Stimulated activated CD4-positive, alpha-beta T cell treated with anti-CD3 and anti-CD28 coated beads, Interleukin-4, amount 100 ng/mL, for 24 hours (primary cell): ENCODE data around the gene SHB.
"Not testable (repeated sequence)": the region's sequence is repeated elsewhere in the genome, so short reads cannot be mapped to it uniquely, and the experiment has no call there.

Experiments used
- DNase-seq: peaks from one replicate; pipeline ENCODE4 v3.0.0-alpha.2; 2020

Gene SHB

GRCh38 chr9:37966412-37967013, 102.5 kb downstream of the SHB start:
- DNase-seq: no peak

GRCh38 chr9:37965676-37966345, 103.2 kb downstream of the SHB start:
- DNase-seq: not testable (repeated sequence)

GRCh38 chr9:37965116-37965515, 103.9 kb downstream of the SHB start:
- no peak for DNase-seq

- DNase-seq: no peak
These were observed 104.3 kb downstream of the SHB start for GRCh38 chr9:37964740-37965081.

- no peak for DNase-seq
These were observed 104.9 kb downstream of the SHB start for GRCh38 chr9:37963936-37964739.

- no peak for DNase-seq
These were observed 107.7 kb downstream of the SHB start for GRCh38 chr9:37961351-37961750.

GRCh38 chr9:37960631-37961030, 108.4 kb downstream of the SHB start:
- DNase-seq: no peak

- DNase-seq: no peak
These were observed 109.1 kb downstream of the SHB start for GRCh38 chr9:37959976-37960375.

- DNase-seq: no peak
These were observed 110.9 kb downstream of the SHB start for GRCh38 chr9:37958154-37958553.

GRCh38 chr9:37957664-37957953, 111.4 kb downstream of the SHB start:
- no peak for DNase-seq

- DNase-seq: no peak
These were observed 111.9 kb downstream of the SHB start for GRCh38 chr9:37956904-37957663.

GRCh38 chr9:37956423-37956820, 112.6 kb downstream of the SHB start:
- DNase-seq: no peak

GRCh38 chr9:37955781-37956422, 113.1 kb downstream of the SHB start:
- no peak for DNase-seq

GRCh38 chr9:37954581-37954981, 114.4 kb downstream of the SHB start:
- no peak for DNase-seq

GRCh38 chr9:37953775-37954437, 115.1 kb downstream of the SHB start:
- peak; percentile 43 for DNase-seq

- no peak for DNase-seq
These were observed 115.7 kb downstream of the SHB start for GRCh38 chr9:37953206-37953774.

GRCh38 chr9:37952731-37953130, 116.3 kb downstream of the SHB start:
- DNase-seq: no peak

GRCh38 chr9:37951671-37952449, 117.2 kb downstream of the SHB start:
- no peak for DNase-seq

GRCh38 chr9:37950561-37950960, 118.5 kb downstream of the SHB start:
- DNase-seq: no peak

GRCh38 chr9:37949576-37949975, 119.5 kb downstream of the SHB start:
- DNase-seq: no peak

- DNase-seq: no peak
These were observed 120.5 kb downstream of the SHB start for GRCh38 chr9:37948417-37948980.
